Measurements from ENCODE around the gene CDAN1.
A peak's percentile ranks its signal among the peaks of the same experiment; 100 is the strongest.
"Not testable (repeated sequence)": the region's sequence is repeated elsewhere in the genome, so short reads cannot be mapped to it uniquely, and the experiment has no call there.

The CDAN1 gene, protein sequence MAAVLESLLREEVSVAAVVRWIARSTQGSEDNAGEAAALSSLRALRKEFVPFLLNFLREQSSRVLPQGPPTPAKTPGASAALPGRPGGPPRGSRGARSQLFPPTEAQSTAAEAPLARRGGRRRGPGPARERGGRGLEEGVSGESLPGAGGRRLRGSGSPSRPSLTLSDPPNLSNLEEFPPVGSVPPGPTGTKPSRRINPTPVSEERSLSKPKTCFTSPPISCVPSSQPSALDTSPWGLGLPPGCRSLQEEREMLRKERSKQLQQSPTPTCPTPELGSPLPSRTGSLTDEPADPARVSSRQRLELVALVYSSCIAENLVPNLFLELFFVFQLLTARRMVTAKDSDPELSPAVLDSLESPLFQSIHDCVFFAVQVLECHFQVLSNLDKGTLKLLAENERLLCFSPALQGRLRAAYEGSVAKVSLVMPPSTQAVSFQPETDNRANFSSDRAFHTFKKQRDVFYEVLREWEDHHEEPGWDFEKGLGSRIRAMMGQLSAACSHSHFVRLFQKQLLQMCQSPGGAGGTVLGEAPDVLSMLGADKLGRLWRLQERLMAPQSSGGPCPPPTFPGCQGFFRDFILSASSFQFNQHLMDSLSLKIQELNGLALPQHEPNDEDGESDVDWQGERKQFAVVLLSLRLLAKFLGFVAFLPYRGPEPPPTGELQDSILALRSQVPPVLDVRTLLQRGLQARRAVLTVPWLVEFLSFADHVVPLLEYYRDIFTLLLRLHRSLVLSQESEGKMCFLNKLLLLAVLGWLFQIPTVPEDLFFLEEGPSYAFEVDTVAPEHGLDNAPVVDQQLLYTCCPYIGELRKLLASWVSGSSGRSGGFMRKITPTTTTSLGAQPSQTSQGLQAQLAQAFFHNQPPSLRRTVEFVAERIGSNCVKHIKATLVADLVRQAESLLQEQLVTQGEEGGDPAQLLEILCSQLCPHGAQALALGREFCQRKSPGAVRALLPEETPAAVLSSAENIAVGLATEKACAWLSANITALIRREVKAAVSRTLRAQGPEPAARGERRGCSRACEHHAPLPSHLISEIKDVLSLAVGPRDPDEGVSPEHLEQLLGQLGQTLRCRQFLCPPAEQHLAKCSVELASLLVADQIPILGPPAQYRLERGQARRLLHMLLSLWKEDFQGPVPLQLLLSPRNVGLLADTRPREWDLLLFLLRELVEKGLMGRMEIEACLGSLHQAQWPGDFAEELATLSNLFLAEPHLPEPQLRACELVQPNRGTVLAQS

GRCh38 chr15:42736793-42737528, at the start of gene CDAN1:
Gene CDAN1 (minus strand): TSS chr15:42737128. CDS start chr15:42737102, 26 bp downstream.
- Mint-ChIP-seq H3K36me3 (ENCODE audit: low read depth) (peaks cover 18% of the 10 kb centered on the region), H3K9me3 (no peaks in the 10 kb centered on the region)

DNA sequence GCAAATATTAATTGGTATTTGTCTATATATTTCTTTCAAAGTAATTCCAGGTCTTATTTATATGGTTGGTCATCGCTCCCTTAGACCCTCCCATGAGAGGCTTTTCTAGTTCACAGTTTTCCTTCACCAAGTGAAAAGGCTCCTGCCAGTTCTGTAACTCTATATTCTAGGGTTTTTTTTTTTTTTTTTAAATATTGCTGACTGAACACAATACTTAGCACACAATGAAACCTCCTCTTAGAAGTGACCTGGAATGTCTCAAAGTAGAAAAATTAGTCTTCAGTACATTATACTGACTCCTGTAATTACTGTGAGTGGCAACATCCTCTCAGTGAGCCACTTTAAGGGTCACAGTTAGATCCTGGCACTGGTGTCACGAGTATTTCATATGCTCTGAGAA, 48.6 kb upstream of the CDAN1 start:
- Mint-ChIP-seq H3K36me3 (ENCODE audit: low read depth) (peaks cover 12% of the 10 kb centered on the region), H3K27ac (no peak overlapping the region), H3K9me3 (no peaks in the 10 kb centered on the region), H3K4me3 (no peak overlapping the region), H3K4me1 (ENCODE audit: low read depth) (no peaks in the 10 kb centered on the region), H3K27me3 (ENCODE audit: low read depth) (no peaks in the 10 kb centered on the region)
- DNase-seq (ENCODE audit: low spot score): no peak

More at GRCh38 chr15:42736793-42737528, at the start of gene CDAN1:
- Mint-ChIP-seq H3K4me1 (ENCODE audit: low read depth) (peaks cover 8% of the 10 kb centered on the region), H3K27ac (peak within 1 kb of the TSS; percentile 80), H3K4me3 (peak within 1 kb of the TSS; percentile 83), H3K27me3 (ENCODE audit: low read depth) (no peaks in the 10 kb centered on the region)
- peak; percentile 91 for DNase-seq (ENCODE audit: low spot score)

GRCh38 chr15:42784705-42785104, 47.8 kb upstream of the CDAN1 start:
- Mint-ChIP-seq H3K27ac (no peak overlapping the region), H3K9me3 (no peaks in the 10 kb centered on the region), H3K4me1 (ENCODE audit: low read depth) (no peaks in the 10 kb centered on the region), H3K36me3 (ENCODE audit: low read depth) (peaks cover 14% of the 10 kb centered on the region), H3K27me3 (ENCODE audit: low read depth) (no peaks in the 10 kb centered on the region), H3K4me3 (no peak overlapping the region)
- no peak for DNase-seq (ENCODE audit: low spot score)

DNA sequence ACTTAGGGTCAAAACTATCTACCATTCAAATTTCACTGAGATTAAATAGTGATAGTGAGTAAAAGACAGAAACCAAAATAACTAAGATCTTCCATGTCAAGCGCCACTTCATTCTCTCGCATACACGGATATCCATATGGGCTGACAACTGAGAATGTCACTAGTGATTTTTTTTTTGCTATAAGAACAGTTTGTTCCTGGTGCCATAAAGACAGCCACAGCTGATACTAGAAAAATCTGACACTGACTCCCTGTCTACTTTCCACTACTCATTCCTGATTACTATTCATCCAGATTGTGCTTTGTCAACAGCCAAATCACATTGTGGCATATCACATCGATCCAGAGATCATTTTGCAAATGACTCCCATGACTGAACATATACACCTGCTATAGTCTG, 45.8 kb upstream of the CDAN1 start:
- DNase-seq (ENCODE audit: low spot score): no peak
- Mint-ChIP-seq H3K36me3 (ENCODE audit: low read depth) (peaks cover 13% of the 10 kb centered on the region), H3K9me3 (no peaks in the 10 kb centered on the region), H3K27ac (no peak overlapping the region), H3K4me3 (no peak overlapping the region), H3K27me3 (ENCODE audit: low read depth) (no peaks in the 10 kb centered on the region), H3K4me1 (ENCODE audit: low read depth) (no peaks in the 10 kb centered on the region)

DNA sequence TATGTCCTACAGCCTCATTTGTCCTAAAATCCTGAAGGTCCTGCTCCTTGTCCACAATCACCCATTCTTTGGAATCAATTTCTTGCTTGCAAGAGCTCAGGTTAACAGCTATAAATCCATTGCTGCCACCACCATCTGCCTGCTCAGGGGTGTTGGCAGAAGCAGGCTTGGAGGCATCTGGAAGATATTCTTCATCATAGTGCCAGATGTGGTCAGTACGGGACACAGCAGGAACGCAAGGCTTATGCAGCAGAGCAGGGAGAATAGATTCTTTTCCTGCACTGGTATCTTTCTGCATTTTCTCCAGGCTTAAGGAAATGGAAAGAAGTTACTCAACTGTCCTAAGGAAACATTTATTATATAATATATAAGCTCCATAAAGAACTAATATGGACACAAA, 38.5 kb upstream of the CDAN1 start:
- DNase-seq (ENCODE audit: low spot score): no peak
- H3K4me3 Mint-ChIP-seq: no peak overlapping the region
- no peaks in the 10 kb centered on the region for H3K4me1 Mint-ChIP-seq (ENCODE audit: low read depth)
- peaks cover 1% of the 10 kb centered on the region for H3K9me3 Mint-ChIP-seq
- no peaks in the 10 kb centered on the region for H3K27me3 Mint-ChIP-seq (ENCODE audit: low read depth)
- peaks cover 6% of the 10 kb centered on the region for H3K36me3 Mint-ChIP-seq (ENCODE audit: low read depth)
- H3K27ac Mint-ChIP-seq: no peak overlapping the region

DNA sequence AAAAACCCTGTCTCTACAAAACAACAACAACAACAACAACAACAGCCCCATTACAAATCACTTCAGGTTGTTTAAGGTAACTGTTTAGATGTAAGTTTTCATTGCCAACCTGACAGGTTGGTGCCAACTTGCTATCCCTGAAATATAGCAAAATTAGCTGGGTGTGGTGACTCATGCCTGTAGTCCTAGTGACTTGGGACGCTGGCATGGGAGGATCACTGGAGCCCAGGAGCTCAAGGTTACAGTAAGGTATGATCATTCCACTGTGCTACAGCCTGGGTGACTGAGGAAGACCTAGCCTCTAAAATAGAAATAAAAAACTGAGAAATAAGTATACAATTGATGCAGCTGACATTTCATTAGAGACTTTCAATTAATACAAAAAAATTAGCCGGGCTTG, 36.0 kb upstream of the CDAN1 start:
- no peaks in the 10 kb centered on the region for H3K27me3 Mint-ChIP-seq (ENCODE audit: low read depth)
- DNase-seq (ENCODE audit: low spot score): no peak
- no peak overlapping the region for H3K4me3 Mint-ChIP-seq
- peaks cover 17% of the 10 kb centered on the region for H3K36me3 Mint-ChIP-seq (ENCODE audit: low read depth)
- H3K27ac Mint-ChIP-seq: no peak overlapping the region
- no peaks in the 10 kb centered on the region for H3K4me1 Mint-ChIP-seq (ENCODE audit: low read depth)
- peaks cover 7% of the 10 kb centered on the region for H3K9me3 Mint-ChIP-seq

DNA sequence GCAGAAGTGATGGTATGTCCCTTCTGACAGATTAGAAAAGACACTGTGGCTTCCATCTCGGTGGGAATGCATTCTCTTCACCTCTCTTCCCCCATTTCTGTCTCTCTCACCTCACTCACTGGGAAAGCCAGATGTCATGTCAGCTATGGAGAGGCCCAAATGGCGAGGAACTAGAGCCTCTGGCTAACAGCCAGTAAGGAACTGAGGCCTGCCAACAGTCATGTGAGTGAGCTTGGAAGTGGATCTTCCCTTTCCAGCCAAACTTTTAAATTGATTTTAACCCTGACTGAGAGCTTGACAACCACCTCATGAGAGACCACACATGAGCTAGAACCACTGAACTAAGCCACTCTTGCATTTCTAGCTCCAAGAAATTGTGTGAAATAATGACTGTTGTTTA, 35.2 kb upstream of the CDAN1 start:
- Mint-ChIP-seq H3K9me3 (peaks cover 11% of the 10 kb centered on the region), H3K27ac (no peak overlapping the region), H3K4me3 (no peak overlapping the region), H3K36me3 (ENCODE audit: low read depth) (peaks cover 22% of the 10 kb centered on the region), H3K4me1 (ENCODE audit: low read depth) (no peaks in the 10 kb centered on the region), H3K27me3 (ENCODE audit: low read depth) (no peaks in the 10 kb centered on the region)
- DNase-seq (ENCODE audit: low spot score): no peak

DNA sequence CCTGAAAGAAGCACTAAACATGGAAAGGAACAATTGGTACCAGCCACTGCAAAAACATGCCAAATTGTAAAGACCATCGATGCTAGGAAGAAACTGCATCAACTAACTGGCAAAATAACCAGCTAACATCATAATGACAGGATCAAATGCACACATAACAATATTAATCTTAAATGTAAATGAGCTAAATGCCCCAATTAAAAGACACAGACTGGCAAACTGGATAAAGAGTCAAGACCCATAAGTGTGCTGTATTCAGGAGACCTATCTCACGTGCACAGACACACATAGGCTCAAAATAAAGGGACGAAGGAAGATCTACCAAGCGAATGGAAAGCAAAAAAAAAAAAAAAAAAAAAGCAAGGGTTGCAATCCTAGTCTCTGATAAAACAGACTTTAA, 29.2 kb upstream of the CDAN1 start:
- not testable (repeated sequence) for H3K4me3 Mint-ChIP-seq; H3K27ac Mint-ChIP-seq; DNase-seq (ENCODE audit: low spot score); H3K4me1 Mint-ChIP-seq (ENCODE audit: low read depth); H3K27me3 Mint-ChIP-seq (ENCODE audit: low read depth)
- H3K9me3 Mint-ChIP-seq: peaks cover 45% of the 10 kb centered on the region
- H3K36me3 Mint-ChIP-seq (ENCODE audit: low read depth): peaks cover 42% of the 10 kb centered on the region

- DNase-seq (ENCODE audit: low spot score): not testable (repeated sequence)
Measured at GRCh38 chr15:42764154-42764731, 27.3 kb upstream of the CDAN1 start.

GRCh38 chr15:42761813-42762212, 24.9 kb upstream of the CDAN1 start:
- not testable (repeated sequence) for H3K27ac Mint-ChIP-seq; H3K27me3 Mint-ChIP-seq (ENCODE audit: low read depth); H3K4me1 Mint-ChIP-seq (ENCODE audit: low read depth); DNase-seq (ENCODE audit: low spot score); H3K4me3 Mint-ChIP-seq
- peaks cover 35% of the 10 kb centered on the region for H3K36me3 Mint-ChIP-seq (ENCODE audit: low read depth)
- H3K9me3 Mint-ChIP-seq: peaks cover 45% of the 10 kb centered on the region

More at GRCh38 chr15:42764154-42764731, 27.3 kb upstream of the CDAN1 start:
- peaks cover 45% of the 10 kb centered on the region for H3K36me3 Mint-ChIP-seq (ENCODE audit: low read depth)
- H3K27ac Mint-ChIP-seq; H3K27me3 Mint-ChIP-seq (ENCODE audit: low read depth); H3K4me1 Mint-ChIP-seq (ENCODE audit: low read depth); H3K4me3 Mint-ChIP-seq: not testable (repeated sequence)
- peaks cover 53% of the 10 kb centered on the region for H3K9me3 Mint-ChIP-seq

DNA sequence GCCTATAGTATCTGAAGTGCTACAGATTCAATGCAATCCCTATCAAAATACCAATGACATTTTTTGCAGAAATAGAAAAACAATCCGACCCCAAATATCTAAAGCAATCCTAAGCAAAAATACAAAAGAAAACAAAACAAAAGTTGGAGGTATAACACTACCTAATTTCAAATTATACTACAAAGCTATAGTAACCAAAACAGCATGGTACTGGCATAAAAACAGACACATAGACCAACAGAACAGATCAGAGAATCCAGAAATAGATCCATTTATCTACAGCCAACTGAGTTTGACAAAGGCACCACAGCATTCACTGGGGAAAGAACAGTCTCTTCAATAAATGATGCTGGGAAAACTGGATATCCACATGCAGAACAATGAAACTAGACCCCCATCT, 23.8 kb upstream of the CDAN1 start:
- H3K9me3 Mint-ChIP-seq: peaks cover 36% of the 10 kb centered on the region
- H3K27ac Mint-ChIP-seq: no peak overlapping the region
- no peaks in the 10 kb centered on the region for H3K27me3 Mint-ChIP-seq (ENCODE audit: low read depth)
- peaks cover 29% of the 10 kb centered on the region for H3K36me3 Mint-ChIP-seq (ENCODE audit: low read depth)
- DNase-seq (ENCODE audit: low spot score): no peak
- no peak overlapping the region for H3K4me3 Mint-ChIP-seq
- no peaks in the 10 kb centered on the region for H3K4me1 Mint-ChIP-seq (ENCODE audit: low read depth)

DNA sequence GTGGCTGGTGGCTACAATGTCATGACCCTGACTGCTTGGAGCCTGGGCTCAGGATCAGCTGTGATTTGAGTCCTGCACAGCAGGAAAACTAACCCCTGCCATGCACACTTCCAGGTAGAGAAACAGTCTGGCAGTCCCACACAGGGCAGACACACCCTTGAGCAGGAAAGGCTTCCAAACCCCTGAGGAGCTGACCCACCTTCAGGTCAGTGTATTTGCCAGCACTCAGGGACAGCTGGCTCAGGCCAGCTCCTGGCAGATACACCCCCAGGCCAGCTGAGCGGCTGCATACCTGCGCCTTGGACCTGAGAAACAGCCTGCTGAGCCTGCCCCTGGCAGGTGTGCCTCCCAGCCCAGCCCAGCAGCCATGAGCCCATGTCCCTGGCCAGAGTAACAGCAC, 22.2 kb upstream of the CDAN1 start:
- Mint-ChIP-seq H3K36me3 (ENCODE audit: low read depth) (peaks cover 29% of the 10 kb centered on the region), H3K27ac (no peak overlapping the region), H3K27me3 (ENCODE audit: low read depth) (no peaks in the 10 kb centered on the region), H3K4me1 (ENCODE audit: low read depth) (no peaks in the 10 kb centered on the region), H3K9me3 (peaks cover 30% of the 10 kb centered on the region), H3K4me3 (no peak overlapping the region)
- no peak for DNase-seq (ENCODE audit: low spot score)

DNA sequence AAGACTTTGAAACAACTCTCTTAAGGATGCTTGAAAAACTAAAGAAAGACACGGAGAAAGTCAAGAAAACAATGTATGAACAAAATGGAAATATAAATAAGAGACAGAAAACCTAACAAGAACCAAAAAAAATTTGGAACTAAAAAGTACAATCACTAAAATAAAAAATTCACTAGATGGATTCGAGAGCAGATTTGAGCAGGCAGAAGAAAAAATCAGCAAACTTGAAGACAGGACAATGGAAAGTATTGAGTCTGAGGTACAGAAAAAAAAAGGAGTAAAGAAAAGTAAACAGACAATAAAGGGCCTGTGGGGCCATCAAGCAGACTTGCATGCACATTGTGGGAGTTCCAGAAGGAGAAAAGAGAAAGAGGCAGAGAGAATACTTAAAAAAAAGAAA, 13.4 kb upstream of the CDAN1 start:
- no peak for DNase-seq (ENCODE audit: low spot score)
- Mint-ChIP-seq H3K36me3 (ENCODE audit: low read depth) (peaks cover 30% of the 10 kb centered on the region), H3K4me3 (no peak overlapping the region), H3K9me3 (peaks cover 5% of the 10 kb centered on the region), H3K4me1 (ENCODE audit: low read depth) (peaks cover 3% of the 10 kb centered on the region), H3K27ac (no peak overlapping the region), H3K27me3 (ENCODE audit: low read depth) (no peaks in the 10 kb centered on the region)
